ENCODE results near the gene SELENOS. TPM values are rescaled to one million over a fixed set of nuclear protein-coding genes. Genes with fewer than 3 reads are reported as not detected.

SELENOS gene
- total RNA-seq, 1 donor from 2014 or later = 68.0 TPM

DNA sequence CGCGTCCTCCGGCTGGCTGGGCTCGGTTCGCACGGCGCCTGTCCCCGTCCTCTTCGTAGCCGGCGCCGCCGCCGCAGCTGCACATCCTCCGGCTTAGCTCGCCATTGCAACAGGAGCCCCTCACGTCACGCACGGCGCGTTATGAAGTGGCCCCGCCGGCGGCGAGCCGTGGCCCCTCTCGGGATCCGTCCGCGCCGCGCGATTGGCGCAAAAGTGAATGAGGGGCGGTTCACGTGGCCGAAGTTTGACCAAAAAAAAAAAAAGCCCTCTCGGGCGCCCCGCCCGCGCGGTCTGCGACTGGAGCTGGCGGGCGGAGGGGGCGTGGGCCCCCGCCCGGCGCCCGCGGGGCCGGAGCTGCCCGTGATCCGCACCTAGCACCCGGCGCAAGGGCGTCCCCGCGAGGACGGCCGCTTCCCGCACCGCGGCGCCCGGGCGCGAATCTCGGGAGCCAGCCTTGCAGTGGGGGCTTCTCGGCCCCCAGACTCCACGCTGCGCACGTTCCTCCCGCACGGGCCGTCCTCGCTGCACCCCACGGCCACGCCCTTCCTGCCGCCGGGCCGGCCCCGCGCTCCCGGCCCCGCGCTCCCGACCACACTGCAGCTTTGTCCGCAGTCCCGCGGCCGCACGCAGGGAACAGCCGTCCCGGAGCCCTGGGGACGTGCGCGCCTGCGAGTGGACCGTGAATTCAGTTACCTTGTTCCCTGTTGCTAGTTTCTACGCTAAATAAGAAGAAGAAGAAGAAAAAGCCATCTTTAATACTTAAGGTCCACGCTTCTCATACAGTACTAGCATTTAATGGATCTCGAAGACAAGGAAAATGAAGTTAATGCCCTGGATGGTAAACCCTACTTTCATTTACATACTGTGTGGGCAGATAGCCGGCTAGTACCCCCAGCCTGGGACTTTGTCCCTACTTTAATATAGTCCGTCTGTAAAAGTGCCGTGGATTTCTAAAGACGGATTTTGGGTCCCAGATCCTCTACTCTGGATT is 25.2 kb downstream of the SELENOS start, which contains the start of gene CHSY1:
TSS of gene CHSY1 (minus strand) at position 219 of the 991 bp plus-strand sequence. CDS start 592 bp downstream, outside the sequence.
- peak; percentile 95 for DNase-seq (ENCODE audit: low read depth)

DNA sequence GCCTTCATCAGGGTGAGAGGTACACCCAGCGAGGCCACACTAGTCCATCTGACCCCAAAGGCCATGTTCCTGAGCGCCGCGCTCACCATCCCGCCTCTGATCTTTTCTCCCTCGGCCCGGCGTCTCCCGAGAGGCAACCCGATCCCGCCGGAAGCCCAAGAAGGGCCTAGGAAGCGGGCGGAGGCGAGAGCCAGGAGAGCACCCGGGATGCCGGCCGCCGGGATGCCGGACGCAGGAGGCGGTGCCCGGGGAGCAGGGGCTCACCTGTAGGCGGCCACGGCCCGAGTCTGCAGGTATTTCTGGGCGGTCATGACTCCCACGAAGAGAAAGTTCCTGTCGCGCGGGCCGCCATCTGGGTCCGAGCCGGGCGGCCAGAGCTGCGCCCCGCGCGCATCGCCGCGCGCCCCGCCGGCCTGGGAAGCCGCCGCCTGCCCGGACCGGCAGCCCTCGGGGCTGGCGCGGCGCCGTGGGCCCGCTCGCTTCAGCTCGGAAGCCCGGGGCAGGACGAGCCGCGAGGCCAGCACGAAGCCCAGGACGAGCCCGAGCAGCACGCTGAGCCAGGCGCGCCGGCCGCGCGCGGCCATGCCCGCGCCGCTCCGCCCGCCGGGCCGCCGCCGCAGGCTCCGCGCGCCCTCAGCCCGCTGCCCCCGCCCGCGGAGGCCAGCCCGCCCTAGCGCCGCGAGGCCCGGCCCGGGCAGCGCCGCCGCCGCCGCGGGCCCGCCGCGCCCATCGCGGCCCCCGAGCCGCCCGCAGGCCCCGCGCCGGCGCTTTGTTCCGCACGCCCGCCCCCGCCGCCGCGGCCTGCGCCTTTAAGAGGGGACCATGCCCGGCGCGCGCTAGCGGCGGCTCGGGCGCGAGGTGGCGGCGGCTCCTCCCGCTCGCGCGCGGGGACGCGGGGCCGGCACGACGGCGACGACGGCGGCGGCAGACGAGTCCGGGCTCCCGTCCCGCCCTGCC is 26.1 kb downstream of the SELENOS start:
- peak; percentile 62 for DNase-seq (ENCODE audit: low read depth)

DNA sequence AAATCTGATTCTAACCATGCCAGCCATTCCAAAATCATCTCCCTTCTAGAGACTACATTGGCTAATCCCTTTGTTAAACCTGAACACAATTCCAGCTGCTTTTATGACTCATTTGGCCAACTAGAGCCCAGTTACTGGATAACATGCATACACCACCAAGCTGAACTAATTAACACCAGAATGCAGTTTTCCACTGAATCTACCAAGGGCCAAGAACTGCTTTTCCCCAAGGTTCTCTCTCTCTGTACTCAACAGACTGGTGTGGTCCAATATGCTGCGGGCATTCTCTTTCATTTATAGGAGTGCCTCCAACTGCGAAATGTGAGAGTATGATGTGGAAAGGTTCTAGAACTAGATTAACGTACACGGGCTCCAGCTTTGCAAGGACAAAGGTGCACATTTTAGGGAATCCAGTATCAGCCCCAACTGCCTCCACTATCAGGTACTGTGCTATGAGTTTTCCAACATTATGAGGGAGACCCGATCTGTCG is 26.9 kb downstream of the SELENOS start:
- DNase-seq (ENCODE audit: low read depth) = peak; percentile 46

DNA sequence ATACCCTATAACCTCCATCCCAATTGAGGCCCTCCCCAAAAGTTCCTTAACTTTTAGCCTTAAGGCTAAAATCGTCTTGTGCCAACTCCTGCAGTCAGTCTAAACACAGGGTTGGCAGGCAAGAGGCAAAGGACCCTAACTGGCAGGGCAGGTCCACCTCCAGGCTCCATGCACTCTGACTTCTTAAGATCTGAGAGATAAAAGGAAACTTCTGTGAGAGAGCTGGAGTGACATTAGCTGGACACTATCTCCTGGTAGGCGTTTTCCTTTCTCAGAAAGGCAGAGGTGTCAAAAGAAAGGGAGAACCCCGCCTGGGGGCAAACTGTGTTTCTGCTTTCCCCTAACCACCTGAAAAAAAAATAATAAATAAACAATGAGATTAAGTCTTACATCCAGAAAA is 29.0 kb downstream of the SELENOS start:
- DNase-seq (ENCODE audit: low read depth) = no peak

DNA sequence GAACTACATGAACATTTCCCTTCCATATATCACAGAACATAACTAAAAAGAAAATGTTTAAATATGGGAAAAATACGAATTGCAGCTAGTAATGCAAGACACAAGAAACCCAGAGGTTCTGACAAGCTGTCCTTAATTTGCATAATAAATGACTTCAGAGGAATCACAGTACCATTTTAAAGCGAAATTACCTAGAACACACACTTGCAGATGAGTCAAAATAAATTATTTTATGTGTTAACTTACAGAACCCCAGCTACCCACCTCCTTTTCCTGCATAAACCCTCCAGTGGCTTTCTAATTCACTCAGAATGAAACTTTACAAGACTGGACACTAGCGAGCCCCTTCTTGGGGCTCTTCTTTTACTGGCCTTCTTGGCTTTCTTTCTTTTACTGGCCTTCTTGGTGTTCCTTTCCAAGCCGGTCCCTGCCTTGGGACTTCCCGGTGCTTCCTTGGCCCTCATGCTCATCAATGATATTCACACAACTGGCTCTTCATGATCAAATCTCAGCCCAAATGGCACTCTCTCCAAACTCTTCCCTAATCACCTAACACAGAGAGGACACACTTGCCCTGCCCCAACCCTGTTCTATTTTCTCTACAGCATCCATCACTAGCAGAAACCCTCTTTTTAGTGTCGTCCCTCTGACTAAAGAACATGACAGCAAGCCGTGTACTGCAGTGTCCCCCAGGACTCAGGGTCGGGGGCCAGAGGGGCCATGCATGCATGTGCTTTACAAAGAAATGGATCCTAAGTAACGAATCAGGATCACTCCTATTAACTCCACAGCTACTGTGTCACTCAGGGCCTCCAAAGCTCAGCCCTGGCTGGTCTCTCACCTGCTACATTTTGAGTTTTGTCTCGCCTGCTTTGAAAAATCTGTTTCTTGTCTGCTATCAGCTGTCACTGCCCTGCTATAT is 30.2 kb downstream of the SELENOS start:
- DNase-seq (ENCODE audit: low read depth) = no peak

DNA sequence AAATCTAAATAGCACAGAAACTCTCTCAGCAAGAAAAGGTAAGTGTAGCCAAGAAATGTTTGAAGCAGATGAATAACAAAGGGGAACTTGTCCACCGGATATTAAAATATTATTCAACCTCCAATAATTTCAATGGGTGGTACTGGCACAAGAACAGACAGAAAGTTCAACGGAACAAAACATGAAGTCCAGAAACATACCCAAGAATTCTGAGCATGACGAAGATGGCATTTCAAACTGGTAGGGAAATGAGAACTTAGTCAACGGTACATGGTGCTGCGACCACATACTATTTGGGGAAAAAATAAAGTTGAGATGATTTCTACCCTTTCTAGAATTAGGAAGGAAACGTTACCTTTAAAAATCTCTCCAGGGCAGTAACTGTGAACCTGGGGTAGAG is 30.9 kb downstream of the SELENOS start:
- DNase-seq (ENCODE audit: low read depth) = no peak

DNA sequence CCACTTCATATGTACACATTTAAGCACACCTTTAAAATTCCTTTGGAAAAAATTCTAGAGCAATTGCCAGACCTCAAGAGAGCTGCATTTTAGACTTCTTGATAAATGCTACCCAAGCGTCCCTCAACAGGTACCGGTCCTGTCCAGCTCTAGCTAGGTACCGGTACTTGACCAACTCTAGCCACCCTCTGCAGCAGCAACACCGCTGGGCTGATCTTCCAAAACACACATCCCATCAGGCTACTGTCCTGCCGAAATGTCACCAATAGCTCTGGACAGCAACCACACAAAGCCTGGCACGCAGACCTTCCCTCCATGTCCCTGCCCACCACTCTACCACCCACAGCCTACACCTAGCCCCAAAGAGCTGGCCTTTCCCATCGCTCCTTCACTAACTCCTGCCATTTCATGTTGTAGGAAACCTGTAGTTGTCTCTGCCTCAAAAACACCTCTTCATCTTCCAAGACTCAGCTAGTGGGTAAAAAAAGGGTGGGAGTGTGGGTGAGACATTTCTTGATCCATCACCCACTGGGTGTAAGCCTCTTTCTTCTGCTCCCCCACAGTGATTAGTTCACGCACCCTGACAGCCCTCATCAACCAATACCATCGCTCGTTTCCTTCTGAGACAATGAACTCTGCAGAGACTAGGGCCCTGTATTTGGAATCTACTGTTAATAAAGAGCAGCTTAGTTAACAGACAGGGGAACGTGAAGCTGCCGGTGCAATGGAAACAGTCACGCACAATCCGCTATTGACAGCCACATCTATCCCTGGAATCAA is 32.2 kb downstream of the SELENOS start:
- no peak for DNase-seq (ENCODE audit: low read depth)

DNA sequence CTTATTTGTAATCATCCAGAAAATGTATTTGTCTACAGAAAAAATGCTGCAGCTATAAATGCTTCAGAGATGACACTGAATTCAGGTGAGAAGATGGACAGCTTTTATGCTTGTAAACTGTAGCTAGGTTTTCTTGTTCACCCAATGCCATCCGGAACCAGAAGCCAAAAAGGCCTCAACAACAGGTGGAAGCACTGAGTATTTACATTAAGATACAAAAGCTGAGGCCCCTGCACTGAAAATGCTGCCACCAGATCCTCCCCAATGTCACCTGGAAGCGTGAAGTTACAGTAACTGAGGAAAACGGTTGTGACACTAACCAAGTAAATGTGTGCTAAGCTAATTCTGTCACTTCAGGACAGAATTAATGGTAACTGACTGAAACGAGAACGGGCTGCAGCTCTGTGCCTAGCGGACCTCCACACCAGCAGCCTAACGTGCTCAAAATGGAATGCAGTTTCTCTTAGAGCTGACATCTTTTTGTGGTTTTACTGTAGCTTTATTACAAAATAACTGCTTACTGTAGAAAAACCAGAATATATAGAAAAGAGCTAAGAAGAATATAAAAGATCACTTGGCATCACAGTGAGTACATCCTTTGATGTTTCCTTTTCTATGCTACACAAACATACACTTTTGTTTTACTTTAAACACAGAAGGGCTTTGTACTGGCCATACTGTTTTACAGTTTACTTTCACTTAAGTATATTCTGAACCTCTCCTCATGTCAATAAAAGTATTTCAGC is 33.1 kb downstream of the SELENOS start:
- DNase-seq (ENCODE audit: low read depth) = no peak

DNA sequence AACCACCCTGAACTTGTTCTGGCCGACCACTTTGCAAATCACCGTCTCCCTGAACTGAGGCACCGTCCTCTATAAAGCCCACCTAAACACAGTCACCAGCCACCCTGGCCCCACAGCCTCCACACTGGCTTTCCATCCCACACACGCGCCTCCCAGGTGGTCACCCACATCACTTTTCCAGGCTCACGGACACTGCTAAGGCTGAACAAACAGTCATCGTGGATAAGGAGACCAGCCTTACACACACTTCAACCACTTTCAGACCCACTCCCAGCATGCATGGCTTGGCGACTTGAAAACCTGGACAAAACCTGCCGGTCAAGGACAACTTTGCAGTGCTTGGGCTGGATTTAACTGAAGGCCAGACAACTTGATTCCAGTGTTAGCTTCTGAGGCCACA is 33.9 kb downstream of the SELENOS start:
- no peak for DNase-seq (ENCODE audit: low read depth)

DNA sequence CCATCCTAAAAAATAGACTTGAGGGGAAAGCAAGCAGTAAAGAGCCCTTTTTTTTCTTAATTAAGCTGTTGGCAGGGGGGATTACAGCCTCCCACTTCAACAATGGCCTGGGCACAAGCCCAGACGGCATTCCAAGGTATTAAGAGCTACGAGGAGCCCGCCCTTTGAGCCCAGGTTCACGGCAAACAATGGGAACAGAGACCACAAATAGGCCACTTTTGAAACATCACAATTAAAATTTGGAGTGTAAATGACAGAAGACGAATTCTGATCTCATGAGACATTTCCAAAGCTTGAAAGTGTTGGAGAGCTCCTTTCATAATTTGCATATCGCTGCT is 34.3 kb downstream of the SELENOS start:
- DNase-seq (ENCODE audit: low read depth) = no peak

DNA sequence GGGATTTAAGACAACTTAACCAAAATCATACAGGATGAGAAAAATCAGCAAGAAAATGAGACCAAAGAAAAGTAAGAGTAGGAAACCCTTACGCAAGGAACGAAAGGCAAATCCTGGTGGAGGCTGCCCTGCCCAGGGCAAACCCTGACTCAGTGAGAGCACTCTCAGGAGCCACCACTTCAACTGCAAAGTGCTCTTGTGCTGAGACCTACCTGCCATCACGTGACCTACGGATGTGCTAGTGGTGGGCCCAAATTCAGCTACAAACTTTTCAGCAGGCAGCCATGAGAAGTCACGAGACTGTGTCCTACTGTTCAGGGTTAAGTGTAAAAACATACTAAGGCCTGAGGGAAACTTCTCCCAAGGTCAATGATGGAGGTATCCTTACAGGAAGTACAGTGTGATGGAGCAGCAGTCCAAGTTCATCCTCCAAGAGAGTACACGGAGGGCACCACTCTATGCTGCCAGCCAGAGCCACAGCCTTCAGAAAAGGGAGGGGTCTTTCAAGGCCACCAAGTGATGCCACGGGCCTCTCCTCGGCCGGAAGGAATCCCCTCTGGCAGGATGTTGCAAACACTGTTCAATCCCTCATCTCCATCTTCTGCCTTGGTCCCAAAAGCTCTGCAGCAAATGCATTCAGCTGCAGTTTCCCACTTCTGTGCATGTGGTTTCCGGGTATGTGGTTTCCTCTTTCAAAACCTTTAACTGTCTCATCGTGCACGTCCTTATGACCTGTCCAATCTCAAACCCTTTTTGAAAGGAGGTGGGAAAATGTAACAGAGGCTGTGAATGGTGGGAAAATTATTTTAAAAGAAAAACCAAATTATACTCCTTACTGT is 34.9 kb downstream of the SELENOS start:
- DNase-seq (ENCODE audit: low read depth) = peak; percentile 53

DNA sequence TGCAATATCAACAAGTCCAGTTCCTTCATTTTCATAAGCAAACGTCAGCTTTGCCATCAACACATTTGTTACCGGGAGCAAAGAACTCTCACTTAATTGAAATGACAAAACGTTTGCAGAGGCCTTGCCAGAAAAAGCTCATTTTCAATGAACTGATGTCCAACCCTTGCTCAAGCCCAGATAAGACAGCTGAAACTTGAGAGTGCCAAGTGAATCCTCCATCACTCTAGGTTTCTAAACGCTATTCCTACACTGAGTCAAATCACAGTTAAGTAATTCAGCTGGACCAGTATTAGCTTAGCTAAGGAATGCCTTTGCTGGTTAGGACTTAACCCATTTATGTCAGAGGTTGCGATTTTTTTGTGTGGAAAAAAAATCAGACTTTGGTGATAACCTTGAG is 36.9 kb downstream of the SELENOS start:
- DNase-seq (ENCODE audit: low read depth) = peak; percentile 40

DNA sequence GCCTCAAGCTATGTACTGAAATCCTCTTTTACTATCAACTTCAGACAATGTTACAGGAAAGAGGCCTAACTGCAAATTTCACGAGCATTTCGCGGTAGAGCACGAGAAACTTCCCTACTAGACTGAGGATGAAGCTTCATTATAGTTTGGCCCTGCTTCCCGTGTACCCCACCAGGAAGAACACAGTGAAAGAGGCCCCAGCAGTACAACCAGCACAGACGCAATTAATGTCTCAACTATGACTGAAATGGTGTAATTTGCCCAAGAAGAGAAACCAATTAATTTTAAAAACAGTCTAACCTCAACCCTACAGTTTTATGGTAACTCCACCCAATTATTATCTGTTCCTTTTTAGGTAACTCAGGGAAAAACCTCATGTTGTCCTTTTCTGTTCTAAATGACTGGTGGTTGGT is 37.6 kb downstream of the SELENOS start:
- DNase-seq (ENCODE audit: low read depth) = no peak

DNA sequence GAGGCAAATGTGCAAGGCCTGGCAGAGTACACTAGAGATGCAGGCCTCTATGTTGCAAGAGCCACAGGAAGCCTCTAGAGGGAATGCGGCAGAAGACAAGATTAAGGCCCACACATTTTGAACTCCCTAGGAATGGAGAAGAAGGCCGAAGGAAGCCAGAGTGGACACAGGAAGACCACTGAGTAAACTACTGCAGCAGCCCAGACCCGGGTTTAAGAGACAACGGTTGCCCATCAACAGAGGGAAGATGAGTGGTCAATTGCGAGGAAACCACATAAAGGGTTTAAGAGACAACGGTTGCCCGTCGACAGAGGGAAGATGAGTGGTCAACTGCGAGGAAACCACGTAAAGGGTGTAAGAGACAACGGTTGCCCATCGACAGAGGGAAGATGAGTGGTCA is 40.0 kb downstream of the SELENOS start:
- DNase-seq (ENCODE audit: low read depth) = no peak

DNA sequence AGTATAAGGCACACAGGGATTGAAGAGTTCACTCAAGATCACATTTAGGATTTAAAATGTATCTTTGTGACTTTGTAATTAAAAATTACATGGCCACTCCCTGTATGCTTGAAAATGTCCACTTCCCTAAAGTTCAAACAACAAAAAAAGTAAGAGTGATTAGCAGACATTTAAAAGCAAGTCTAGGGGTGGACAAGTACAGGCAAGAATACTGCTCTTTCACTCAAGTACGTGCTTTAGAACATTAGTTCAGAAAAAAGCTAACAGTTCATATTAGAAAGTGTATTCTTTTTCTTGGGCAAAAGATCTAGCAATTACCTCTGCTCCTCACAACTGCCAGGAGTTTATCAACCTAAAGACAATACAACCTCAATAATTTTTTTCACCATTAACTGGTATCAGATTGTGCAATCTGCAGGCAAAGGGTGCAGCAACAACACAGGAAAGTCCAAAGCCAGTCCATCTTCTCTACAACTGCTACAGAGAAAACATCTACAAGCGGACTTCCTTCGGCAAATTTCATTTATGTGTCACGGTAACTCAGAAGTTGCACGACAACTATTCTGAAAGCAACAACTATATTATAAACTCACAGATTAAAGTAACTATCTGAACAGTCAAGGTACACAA is 43.5 kb downstream of the SELENOS start:
- DNase-seq (ENCODE audit: low read depth) = no peak

DNA sequence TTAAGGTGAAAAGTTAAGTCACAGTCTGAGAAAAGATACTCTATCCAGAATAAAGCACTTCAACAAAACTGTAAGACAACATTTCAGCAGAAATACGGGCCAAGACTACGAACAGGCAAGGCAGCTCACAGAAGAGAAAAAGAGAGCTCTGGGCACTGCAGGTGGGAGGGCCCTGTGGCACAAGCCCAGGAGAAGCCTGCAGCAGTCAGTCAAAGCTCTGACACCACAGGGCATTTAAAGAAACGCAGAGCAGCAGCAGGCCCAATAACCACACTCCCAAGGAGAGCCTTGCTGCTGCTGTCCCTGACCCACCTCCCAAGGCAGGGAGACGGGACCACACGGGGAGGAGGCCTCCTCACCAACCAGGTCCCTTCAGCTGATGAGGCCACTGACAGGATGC is 44.6 kb downstream of the SELENOS start:
- DNase-seq (ENCODE audit: low read depth) = peak; percentile 55

DNA sequence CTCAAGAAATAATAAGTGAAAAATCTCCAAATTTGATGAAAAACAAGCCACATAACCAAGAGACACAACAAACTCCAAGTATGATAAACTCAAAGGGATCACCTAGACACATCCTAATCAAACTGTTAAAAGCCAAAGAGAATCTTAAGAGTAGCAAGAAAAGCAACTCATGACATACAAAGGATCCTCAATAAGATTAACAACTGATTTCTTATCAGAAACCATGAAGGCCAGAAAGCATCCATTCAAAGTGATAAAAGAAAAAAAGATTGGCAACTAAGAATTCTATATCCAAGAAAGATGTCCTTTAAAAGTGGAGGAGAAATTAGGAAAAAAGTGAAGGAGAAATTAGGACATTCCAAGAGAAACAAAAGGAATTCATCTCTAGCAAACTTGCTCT is 49.0 kb downstream of the SELENOS start:
- DNase-seq (ENCODE audit: low read depth) = no peak

DNA sequence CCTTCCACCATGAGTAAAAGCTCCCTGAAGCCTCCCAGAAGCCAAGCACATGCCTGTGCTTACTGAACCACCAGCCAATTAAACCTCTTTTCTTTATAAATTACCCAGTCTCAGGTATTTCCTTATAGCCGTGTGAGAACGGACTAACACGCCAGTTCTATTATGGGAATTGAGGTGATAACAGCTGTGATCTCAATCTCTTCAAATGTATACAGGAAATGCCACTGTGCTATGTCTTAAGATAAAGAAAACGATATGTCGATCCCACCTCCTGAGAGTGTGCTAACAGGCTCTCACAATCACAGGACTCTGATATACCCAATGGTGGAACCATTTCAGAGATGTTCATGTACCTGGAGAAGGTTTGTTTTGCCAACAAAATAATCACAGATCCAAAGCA is 51.6 kb downstream of the SELENOS start:
- DNase-seq (ENCODE audit: low read depth) = no peak
